ENCODE measurements around the gene RTCB. TPM values are rescaled to one million over a fixed set of nuclear protein-coding genes. Genes with fewer than 3 reads are reported as not detected.

Gene RTCB
- total and polyA plus RNA-seq, 2 of the 13 experiments (the other 11 are each of a cell fraction or from before 2014, with no cell fraction given): 108 to 167 TPM

DNA sequence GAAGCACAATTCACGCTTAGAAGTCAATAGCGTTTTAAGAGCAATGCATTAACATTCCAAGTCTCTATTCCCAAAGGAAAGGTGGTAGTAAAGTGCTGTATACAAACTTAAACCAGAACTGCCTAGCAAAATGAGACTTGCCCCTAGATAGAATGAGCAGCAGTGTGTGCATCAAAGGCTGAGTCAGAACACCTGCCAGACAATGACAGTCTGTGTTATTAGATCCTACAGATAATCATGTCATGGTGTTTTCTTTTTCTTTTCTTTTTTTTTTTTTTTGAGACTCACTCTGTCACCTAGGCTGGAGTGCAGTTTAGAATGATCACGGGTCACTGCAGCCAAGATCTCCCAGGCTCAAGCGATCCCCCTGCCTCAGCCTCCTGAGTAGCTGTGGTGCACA, 1.6 kb downstream of the RTCB start:
- peaks cover 38% of the 10 kb centered on the region for H3K4me1 ChIP-seq (ENCODE audit: insufficient read depth, low read length)
- H3K9me3 ChIP-seq (ENCODE audit: low read length): no peaks in the 10 kb centered on the region
- ATAC-seq (no peak), FAIRE-seq (no peak), DNase-seq (ENCODE audit: low spot score) (peak; percentile 27)
- WGBS (ENCODE audit: low lambda C conversion rate): 75% methylated on average over 4 of the region's 4 CpGs
- H3K36me3 ChIP-seq (replicated peaks in 1 of 2; ENCODE audit: control insufficient read depth in 1 of 2, insufficient read depth in 2 of 2, low read length in 2 of 2): peaks cover 7 to 34% of the 10 kb centered on the region in 2 experiments; a peak in 3 of 5 replicates
- TF ChIP-seq MTA1 (CRISPR knock-in tag; IDR thresholded peaks at IDR 0.05; ENCODE audit: borderline replicate concordance) (no peak), HIVEP1 (CRISPR knock-in tag; IDR thresholded peaks at IDR 0.05) (no peak), KMT2B (CRISPR knock-in tag; IDR thresholded peaks at IDR 0.05) (no peak), SPEN (CRISPR knock-in tag; IDR thresholded peaks at IDR 0.05; ENCODE audit: low read depth) (no peak), CC2D1A (CRISPR knock-in tag; IDR thresholded peaks at IDR 0.05) (no peak), YEATS4 (CRISPR knock-in tag; IDR thresholded peaks at IDR 0.05; ENCODE audit: borderline replicate concordance) (no peak), ZSCAN29 (CRISPR knock-in tag; conservative IDR thresholded peaks at IDR 0.05) (no peak), RBFOX2 (IDR thresholded peaks at IDR 0.05; ENCODE audit: low read depth, low read length) (no peak; the same call in 1 of the 2 replicates), ZNF816 (CRISPR knock-in tag; IDR thresholded peaks at IDR 0.05; ENCODE audit: borderline replicate concordance) (no peak), ETV6 (CRISPR knock-in tag; conservative IDR thresholded peaks at IDR 0.05) (no peak), KDM4B (CRISPR knock-in tag; IDR thresholded peaks at IDR 0.05) (no peak), ZNF253 (CRISPR knock-in tag; IDR thresholded peaks at IDR 0.05; ENCODE audit: borderline replicate concordance) (no peak), CEBPB (IDR thresholded peaks at IDR 0.05; ENCODE audit: borderline replicate concordance, low read depth, low read length) (no peak)
- TF ChIP-seq, protein P1, sequence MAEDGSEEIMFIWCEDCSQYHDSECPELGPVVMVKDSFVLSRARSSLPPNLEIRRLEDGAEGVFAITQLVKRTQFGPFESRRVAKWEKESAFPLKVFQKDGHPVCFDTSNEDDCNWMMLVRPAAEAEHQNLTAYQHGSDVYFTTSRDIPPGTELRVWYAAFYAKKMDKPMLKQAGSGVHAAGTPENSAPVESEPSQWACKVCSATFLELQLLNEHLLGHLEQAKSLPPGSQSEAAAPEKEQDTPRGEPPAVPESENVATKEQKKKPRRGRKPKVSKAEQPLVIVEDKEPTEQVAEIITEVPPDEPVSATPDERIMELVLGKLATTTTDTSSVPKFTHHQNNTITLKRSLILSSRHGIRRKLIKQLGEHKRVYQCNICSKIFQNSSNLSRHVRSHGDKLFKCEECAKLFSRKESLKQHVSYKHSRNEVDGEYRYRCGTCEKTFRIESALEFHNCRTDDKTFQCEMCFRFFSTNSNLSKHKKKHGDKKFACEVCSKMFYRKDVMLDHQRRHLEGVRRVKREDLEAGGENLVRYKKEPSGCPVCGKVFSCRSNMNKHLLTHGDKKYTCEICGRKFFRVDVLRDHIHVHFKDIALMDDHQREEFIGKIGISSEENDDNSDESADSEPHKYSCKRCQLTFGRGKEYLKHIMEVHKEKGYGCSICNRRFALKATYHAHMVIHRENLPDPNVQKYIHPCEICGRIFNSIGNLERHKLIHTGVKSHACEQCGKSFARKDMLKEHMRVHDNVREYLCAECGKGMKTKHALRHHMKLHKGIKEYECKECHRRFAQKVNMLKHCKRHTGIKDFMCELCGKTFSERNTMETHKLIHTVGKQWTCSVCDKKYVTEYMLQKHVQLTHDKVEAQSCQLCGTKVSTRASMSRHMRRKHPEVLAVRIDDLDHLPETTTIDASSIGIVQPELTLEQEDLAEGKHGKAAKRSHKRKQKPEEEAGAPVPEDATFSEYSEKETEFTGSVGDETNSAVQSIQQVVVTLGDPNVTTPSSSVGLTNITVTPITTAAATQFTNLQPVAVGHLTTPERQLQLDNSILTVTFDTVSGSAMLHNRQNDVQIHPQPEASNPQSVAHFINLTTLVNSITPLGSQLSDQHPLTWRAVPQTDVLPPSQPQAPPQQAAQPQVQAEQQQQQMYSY (CRISPR knock-in tag; IDR thresholded peaks at IDR 0.05): no peak
- TF ChIP-seq, protein P2, sequence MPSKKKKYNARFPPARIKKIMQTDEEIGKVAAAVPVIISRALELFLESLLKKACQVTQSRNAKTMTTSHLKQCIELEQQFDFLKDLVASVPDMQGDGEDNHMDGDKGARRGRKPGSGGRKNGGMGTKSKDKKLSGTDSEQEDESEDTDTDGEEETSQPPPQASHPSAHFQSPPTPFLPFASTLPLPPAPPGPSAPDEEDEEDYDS (CRISPR knock-in tag; IDR thresholded peaks at IDR 0.05): no peak
- BruUV-seq (replicated peaks): no TSS peak
- H3K4me2 ChIP-seq (ENCODE audit: low read depth, low read length): peak overlapping the region; percentile 82
- H3K27me3 ChIP-seq (ENCODE audit: control insufficient read depth in 1 of 2, insufficient read depth in 2 of 2, low read length in 2 of 2): no peaks in the 10 kb centered on the region; a peak in 1 of 5 replicates
- peak overlapping the region; percentile 87; the same call in 1 of the 2 replicates for H3K9ac ChIP-seq (ENCODE audit: insufficient read depth, low read depth, low read length)
- peaks cover 9% of the 10 kb centered on the region for H4K20me1 ChIP-seq (ENCODE audit: insufficient read depth, low read length)
- intact Hi-C loops (cut with micrococcal nuclease; ENCODE audit: unreplicated experiment): no loop called here
- CTCF ChIA-PET (ENCODE audit: low intra/inter-chr PET ratio, low total read pairs): no interaction called here
- H3K27ac ChIP-seq (ENCODE audit: extremely low read length, insufficient read depth, low read length): peak overlapping the region; percentile 83
- H3K79me2 ChIP-seq (ENCODE audit: insufficient read depth, low read length): peaks cover 35% of the 10 kb centered on the region
- in situ Hi-C loops (cut with HindIII; ENCODE audit: extremely low pct_ligation_motif_present, low pct_unique_long_range_greater_than_20kb): loop anchor here (5.0 kb wide), 1 partner anchor 62 kb away; the partner anchor contains the start of gene FBXO7
- POLR2A ChIA-PET: no interaction called here
- no peak overlapping the region for H2AFZ ChIP-seq (ENCODE audit: low read length)
- H3K4me3 ChIP-seq (replicated peaks in 1 of 3; ENCODE audit: insufficient read depth in 1 of 3, low read depth in 2 of 3, low read length in 3 of 3): peak overlapping the region; percentile 85 to 94 (median 88)
